ENCODE data around the gene G6PC3.

G6PC3 gene

DNA sequence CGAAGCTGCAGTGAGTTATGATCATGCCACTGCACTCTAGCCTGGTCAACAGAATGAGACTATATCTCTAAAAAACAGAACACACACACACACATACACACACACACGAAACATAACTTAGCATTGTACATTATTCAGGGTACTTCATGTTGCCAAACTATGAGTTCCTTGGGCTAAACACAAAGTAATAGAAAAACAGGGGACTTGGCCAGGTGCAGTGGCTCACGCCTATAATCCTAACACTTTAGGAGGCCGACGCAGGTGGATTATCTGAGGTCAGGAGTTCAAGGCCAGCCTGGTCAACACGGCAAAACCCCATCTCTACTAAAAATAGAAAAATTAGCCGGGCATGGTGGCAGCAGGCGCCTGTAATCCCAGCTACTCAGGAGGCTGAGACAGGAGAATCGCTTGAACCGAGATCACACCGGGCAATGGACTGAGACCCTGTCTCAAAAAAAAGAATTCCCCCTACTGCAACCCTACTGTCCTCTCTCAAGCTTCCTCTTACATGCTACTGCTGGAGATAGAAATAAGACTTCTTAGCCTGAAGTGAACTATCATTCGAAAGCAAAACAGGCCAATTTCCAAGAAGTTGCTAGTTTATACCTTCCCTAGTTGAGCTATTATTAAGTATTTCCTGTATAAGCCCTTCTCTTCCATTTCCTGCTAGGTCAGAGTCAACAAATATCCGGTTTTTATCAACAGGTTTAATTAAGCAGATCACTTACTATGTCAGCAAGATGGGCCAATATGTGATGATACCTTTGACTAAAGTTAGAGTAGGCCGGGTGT lies 11.2 kb upstream of the G6PC3 start:
- no peak for DNase-seq (ENCODE audit: low spot score)

DNA sequence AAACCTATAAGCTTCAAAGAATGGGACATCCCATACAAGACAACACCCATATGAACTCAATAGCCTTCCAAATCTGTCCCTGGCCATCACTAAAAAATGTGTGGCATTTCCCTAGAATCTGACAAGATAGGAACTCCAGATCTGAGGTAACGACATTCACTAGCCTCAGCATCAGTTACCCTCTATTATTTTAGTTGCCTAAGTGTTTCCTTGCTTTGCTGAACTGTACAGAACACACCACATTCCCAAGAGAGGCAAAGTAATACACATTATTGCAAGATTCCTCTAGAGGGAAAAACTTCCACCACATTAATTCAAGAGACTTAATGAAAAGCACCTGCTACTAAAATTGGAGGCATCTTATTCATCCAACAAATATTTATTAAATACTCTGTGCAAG lies 9.1 kb upstream of the G6PC3 start:
- DNase-seq (ENCODE audit: low spot score): no peak

DNA sequence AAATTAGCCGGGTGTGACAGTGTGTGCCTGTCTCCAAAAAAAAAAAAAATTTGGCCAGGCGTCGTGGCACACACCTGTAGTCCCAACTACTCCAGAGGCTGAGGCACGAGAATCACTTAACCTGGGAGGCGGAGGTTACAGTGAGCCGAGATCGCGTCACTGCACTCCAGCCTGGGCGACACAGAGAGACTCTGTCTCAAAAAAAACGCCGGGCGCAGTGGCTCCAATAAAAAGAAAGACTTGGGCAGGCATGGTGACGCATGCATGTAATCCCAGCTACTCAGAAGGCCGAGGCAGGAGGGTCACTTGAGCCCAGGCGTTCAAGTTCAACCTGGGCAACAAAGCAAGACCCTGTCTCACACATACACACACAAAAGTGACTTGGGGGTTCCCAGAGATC lies 7.7 kb upstream of the G6PC3 start:
- DNase-seq (ENCODE audit: low spot score): no peak

DNA sequence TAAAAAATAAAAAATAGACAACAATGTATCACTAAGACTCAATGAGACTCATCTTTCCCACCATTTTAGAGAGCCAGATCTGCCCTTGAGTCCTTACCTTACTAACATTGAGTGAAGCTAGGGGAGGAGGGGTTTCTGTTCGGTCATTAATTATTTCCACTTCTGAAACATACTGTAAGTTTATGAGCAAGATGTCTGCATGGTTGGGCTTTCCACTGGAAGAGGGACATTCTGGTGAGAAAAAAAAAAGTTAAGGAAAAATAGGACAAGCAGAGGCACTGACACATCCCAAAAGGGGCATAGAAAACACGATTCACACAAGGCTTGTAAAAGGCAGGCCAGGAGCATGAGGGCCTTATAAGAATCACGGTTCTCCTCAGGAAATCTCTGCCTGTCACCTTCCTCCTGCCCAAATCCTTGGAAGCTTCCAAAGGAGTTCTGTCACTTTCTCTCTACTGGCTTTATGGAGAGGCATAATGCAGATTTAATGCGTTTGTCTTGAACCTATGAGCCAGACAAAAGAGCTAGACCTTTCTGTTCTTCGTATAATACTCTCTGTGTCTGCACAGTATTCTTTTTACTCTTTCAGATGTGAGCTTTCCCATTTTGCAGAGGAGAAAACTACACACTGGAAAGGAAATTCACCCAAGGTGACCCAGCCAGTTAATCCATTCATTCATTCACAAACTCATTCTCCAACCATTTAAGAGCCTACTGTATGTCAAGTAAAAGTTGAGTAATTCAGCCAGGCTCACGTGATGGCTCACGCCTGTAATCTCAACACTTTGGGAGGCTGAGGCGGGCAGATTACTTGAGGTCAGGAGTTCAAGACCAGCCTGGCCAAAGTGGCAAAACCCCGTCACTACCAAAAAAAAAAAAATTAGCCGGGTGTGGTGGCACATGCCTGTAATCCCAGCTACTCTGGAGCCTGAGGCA lies 6.6 kb upstream of the G6PC3 start:
- no peak for DNase-seq (ENCODE audit: low spot score)

DNA sequence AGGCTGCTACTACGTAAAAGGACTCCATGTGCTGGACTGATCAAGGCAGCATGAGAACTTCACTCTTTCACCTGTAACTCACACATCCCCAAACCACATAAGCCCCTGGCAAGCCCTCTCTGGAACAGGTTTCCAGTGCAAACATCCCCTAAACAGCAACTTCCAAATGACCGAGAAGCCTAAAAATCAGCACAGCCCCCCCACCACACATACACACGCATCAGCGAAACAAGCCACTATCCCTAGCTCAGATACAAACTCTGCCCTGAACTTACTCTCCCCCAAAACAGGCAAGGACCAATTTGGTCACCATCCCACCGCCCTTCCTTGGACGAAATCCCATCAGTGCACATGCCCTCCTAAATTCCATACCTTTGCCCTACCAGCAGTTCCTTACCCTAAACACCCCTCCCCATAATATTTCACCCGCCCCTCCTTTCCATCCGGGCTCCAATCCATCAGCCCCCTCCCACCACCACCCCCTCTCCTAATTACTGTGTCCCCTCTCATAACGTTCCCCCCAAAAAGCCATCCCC lies 4.8 kb upstream of the G6PC3 start:
- no peak for DNase-seq (ENCODE audit: low spot score)

DNA sequence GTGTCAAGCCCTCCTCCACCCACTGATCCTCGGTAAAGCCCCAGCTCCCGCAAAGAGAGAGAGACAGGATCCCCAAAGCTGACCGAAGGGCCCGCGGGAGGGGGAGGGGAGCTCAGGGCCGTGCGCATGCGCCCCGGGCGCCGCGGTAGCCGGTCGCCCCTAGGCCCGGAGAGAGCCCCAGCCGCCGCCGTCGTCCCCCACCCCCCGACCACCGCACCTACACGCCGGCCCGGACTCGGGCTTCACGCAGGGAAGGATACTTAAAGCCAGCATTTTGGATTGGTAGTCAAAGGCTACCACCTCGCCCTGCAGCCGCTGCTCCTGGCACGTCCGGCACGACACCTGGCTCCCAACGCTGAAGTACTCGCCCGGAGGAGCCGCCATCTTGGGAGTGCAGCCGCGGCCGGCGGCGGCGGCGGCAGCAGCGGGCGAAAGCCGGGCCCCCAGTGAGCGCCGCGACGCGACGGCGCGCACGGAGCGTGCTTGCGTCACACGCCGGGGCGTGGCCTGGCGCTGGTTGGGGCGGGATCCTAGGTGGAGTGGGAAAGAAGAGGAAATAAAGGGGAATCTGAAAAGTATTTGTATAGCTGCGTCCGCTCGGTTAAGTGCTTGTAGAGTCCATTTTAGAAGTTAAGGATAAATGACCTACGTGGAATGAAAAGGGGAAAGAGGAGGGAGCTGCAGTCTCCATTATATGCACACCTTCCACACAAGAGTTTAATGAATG lies 4.2 kb upstream of the G6PC3 start, which contains the start of gene LSM12:
LSM12 (minus strand) TSS at position 468 of the 727 bp plus-strand sequence; CDS start at position 384, 84 bp downstream.
- DNase-seq (ENCODE audit: low spot score): peak; percentile 92

DNA sequence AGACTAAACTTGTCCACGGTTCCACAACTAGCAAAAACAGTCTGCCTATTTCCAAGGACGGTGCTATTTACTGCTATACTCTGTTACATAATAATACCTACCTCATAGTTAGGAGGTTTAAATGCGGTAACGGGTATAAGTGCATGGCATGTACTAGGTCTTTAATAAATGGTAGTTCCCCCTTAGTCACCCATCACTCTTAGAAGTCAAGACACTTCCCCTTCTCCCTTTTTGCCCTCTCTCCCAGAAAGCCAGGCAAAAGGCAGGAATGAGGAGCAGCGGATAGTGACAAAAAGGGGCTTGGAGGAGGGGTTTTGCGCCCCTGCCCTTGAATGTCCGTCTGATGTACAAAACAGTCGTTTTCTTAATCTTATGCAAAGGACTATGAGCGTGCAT lies 3.0 kb upstream of the G6PC3 start:
- no peak for DNase-seq (ENCODE audit: low spot score)

DNA sequence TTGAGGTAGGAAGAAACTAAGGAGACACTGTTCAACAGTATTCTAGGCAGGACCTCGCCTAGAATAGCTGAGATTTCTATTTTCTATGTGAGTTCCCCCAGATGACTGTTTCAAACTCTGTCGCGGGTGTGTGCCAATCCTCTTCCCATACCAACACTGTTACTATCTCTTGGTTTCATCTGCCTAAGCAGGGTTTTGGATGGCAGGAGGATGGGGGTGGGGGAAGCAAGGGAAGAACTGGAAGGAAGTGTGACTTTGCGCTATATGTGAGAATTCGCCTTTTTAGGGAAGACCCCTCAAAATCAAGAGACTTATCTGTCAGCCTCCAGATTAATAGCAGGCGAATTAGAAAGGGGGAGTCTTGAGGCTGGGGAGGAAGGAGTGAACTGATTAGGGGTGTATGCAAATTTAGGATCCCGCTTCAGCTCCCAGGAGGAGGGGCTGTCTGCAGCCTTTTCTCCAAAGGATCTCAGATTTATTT lies 521 bp upstream of the G6PC3 start:
- no peak for DNase-seq (ENCODE audit: low spot score)

DNA sequence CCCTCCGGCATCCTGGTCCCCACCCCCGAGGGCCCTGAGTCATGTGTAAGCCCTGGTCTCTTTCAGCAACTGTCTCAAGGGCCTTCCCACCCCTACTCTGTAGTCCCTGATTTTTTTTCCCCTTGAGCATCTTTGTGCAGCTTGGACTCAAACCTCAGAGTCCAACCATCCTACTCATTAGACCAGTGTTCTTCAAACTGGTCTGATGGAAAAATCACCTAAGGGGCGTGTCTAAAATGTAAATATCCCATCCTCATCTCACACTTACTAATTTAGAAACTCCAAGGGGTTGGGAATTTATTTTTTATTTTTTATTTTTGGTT lies 624 bp downstream of the G6PC3 start:
- DNase-seq (ENCODE audit: low spot score): no peak

DNA sequence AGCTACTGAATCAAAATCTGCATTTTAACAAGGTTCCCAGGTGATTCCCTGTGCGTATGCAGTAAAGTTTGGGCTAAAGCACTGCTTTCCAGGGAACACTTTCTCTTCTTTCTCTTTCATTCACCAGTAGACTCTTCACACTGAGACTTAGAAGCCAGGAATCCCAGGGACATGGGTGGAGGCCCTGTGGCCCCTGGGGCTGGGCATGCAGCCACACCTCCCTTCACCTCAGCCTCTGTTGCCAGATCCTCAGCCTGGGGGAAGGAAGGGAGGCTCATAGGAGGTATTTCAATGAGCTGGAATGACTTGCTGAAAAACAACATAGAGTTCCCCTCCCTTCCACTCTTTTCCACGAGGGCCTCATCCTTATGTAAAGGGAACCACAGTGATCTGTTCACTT lies 1.2 kb downstream of the G6PC3 start:
- no peak for DNase-seq (ENCODE audit: low spot score)

DNA sequence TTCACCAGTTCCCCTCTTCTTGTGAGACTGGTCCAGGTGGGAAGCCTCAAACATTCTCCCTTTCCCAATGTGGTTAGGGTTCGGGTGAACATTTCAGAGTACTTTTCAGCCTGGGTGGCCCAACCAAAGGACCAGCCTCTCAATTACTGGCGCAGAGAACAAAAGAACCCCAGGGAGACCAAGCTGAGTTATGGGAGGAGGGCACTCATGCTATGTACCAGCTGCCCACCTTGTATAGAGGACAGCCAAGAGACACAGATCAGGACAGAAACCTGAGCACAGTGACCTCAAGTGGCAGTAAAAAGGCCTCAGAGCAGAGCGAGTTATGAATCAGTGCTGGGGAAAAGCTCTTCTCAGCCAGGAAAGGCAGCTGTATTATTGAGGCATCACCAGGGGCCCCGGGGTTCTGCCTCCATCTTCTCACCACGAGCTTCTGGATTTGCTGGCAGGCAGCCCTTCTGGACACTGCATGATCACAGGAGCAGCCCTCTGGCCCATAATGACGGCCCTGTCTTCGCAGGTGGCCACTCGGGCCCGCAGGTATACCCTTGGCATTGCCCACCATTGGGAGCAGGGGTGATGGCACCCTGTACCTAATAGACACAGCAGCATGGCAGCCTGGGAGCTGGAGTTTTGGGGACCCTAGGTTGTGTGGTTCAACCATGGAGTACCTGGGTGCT lies 3.8 kb downstream of the G6PC3 start:
- no peak for DNase-seq (ENCODE audit: low spot score)

DNA sequence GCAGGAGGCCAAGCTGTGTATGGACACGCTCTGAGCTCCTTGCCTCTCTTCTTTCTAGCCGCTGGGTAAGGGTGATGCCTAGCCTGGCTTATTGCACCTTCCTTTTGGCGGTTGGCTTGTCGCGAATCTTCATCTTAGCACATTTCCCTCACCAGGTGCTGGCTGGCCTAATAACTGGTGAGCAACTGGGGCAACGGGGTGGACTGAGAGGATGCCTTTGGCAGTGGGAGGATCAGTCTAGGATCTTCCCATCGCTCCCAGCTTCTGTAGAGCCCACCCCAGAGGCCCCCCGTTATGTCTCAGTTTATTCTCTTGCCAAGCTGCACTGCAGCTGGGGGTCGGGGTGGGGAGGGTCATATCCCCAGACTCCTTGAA lies 4.4 kb downstream of the G6PC3 start:
- no peak for DNase-seq (ENCODE audit: low spot score)

DNA sequence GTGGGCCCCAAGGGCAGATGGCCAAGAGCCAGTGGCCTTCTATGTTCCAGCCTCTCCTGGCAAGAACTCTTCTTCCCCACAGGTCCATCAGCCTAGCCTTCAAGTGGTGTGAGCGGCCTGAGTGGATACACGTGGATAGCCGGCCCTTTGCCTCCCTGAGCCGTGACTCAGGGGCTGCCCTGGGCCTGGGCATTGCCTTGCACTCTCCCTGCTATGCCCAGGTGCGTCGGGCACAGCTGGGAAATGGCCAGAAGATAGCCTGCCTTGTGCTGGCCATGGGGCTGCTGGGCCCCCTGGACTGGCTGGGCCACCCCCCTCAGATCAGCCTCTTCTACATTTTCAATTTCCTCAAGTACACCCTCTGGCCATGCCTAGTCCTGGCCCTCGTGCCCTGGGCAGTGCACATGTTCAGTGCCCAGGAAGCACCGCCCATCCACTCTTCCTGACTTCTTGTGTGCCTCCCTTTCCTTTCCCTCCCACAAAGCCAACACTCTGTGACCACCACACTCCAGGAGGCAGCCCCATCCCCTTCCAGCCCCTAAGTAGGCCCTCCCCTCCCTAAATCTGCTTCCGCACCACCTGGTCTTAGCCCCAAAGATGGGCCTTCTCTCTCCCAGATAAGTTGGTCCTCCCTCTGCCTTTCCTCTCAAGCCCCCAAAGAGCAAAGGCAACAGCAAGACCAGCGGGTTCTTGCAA lies 5.2 kb downstream of the G6PC3 start:
- no peak for DNase-seq (ENCODE audit: low spot score)

DNA sequence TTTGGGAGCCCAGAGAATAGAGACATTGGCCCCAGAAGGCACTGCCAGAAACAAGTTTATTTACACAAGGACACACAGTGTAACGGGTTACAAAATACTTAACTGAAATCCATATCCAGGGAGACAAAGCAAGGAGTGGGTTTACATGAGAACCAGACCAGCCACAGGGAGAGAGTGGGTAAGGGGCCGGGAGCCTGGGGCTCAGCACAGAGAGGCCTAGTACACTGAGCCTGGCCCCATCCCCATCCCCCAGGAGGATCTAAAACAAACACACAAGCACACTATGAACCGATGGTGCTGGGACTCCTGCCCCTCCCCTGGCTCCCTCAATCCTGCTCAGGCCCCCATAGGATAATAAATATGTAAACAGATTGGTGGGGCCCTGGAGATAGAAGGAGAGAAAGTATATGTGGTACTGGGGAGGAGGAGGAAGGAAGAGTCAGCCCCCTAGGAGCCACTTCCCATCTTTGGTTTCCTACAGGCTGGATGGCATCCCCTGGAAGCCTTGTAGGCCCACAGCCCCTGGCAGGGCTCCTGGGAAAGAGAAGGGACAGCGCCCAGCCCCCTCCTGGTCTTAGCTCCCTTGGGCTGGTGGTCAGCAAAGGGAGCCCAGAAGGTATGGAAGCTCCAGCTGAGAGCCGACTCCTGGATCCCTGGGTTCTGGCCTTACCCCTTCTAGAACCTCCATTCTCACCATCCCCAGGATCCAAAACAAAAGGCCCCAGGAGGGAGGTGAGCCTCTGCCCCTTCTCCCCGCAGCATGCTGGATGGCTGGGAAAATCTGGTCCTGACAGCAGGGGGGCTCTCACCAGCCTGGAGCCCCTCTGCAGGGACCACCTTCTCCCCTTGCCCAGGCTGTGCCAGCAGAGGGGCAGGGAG lies 6.4 kb downstream of the G6PC3 start:
- DNase-seq (ENCODE audit: low spot score): no peak

DNA sequence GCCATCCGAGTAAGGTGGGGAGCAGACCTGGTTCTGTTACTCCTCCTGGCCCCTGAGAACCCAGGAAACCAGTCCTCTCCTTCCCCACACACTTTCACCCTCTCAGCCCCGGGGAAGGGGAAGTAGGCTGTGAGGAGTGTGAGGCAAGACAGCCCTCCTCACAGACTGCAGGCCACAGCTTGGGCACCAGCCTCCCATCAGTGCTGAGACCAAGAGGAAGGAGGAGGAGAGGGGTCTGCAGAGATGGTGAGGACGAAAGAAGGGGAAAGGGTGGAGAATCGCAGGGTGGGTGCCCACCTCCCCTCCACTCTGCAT lies 7.0 kb downstream of the G6PC3 start:
- no peak for DNase-seq (ENCODE audit: low spot score)

DNA sequence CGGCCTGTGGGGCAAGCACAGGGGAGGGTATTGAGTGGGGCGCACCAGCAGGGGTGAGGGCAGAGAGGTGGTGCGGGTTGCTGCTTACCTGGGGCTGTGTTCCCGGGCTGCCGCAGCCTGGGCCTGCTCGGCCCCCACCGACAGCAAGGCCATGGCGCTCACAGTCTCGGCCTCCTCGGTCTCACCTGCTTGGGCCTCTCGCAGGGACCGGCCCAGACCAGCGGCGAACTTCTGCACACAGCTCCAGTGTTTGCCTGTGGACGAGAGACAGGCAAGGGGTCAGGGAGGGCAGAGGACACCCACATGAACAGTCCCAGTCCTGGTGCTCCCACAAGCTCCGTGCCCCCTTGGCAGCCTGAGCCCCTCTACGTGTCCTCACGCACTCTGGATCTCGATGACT lies 7.9 kb downstream of the G6PC3 start:
- DNase-seq (ENCODE audit: low spot score): no peak

DNA sequence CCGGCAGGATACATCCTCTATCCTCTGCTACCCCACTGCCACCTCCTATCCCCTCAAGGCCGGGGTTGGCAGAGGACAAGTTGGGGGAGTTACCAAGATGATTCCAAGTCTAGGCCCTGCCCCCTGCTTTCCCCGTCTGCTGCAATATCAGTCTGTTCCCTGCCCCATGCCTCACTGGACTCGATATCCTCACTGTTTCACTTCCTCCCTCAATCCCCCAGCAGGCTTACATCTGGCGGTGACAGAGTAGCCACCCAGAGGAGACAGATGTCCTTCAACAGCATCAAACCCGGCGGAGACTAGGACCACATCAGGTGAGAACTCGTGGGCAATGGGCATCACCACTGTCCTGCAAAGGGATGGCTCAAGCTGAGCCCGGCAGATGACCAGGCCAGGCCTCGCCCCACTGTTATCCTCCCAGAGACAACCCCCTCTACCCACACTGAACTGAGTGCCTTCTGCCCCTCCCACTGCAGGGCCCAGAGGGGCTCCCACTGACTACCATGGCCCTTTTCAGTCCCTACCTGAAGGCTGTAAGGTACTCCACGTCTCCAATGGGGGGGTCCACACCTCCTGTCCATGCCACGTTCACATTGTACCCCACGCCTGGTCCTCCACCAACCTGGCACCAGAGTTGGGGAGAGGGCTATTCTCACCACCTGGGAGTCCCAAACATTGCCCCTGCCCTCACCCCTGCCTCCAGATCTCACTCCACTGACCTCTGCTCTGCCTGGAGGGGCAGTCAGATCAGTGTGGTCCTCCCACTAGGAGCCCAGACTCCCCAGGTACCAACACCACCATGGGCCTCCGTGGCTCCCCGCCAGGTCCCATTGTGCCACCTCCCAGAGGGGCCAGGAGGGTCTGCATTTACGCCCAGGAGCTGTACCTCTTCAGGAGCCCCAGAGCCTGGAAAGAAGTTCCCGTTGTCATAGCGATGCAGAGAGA lies 9.6 kb downstream of the G6PC3 start:
- DNase-seq (ENCODE audit: low spot score): no peak

DNA sequence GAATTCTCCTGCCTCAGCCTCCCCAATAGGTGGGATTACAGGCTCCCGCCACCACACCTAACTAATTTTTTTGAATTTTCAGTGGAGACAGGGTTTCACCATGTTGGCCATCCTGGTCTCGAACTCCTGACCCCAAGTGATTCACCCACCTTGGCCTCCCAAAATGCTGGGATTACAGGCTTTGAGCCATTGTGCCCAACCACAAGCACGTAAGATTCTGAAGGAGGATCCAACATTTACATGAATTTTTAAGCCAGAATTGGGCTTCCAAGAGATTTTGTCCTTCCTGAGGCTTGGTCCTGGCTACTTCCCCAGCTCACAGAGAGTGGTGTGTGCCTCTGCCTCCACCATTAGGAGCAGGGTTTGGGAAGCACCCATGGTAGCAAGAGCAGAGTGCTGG lies 11.1 kb downstream of the G6PC3 start:
- no peak for DNase-seq (ENCODE audit: low spot score)

DNA sequence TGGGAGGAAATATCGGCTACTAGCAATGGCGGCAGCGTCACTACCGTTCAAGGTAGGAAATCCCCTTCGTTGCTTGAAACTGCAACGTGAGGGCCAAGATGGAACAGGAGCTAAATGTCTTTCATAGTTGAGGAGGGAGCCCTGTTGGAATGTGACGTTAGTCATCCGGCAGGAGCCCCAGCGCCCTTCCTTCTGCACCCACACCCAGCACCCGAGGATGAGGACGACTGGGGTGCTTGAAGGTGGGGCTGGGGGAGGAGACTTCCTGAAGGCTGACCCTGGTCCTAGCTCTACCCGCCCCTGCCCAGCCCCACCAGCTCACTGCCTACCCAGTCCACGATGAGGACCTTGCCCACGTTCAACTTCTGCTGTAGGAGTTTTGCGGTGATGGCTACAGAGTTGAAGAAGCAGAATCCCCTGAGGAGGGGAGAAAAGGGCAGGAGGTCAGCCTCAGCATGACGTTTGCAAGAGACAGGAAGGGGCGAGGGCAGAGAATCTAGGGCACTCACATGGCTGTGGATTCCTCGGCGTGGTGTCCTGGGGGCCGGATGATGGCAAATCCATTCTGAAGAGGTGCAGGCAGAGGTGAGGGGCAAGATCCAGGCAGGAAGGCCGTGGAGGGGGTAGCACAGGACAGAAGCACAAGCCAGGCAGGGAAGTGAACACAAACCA lies 11.9 kb downstream of the G6PC3 start:
- no peak for DNase-seq (ENCODE audit: low spot score)

Measured in hepatic stellate cell (primary cell).